ENCODE measurements around the gene FAM53C. TPM values are rescaled to one million over a fixed set of nuclear protein-coding genes. Genes with fewer than 3 reads are reported as not detected.

The FAM53C gene
- total and polyA plus RNA-seq, 2 experiments from 2014 or later = 26.7 to 26.8 TPM

GRCh38 chr5:138360941-138361452 is 22.9 kb downstream of the FAM53C start:
- no peak overlapping the region for H3K9ac ChIP-seq
- peaks cover 100% of the 10 kb centered on the region for H3K79me2 ChIP-seq (ENCODE audit: insufficient read depth)
- H3K27me3 ChIP-seq (replicated peaks; ENCODE audit: insufficient read depth) = no peaks in the 10 kb centered on the region
- no peak for TF ChIP-seq EZH2 (IDR thresholded peaks at IDR 0.05; ENCODE audit: insufficient read depth, poor library complexity, severe bottlenecking)
- TF ChIP-seq EZH2phosphoT487 (IDR thresholded peaks at IDR 0.05; ENCODE audit: insufficient read depth, low read depth) = no peak
- no peak overlapping the region for H2AFZ ChIP-seq
- H3K9me3 ChIP-seq (ENCODE audit: low read depth) = no peaks in the 10 kb centered on the region
- H3K4me3 ChIP-seq = no peak overlapping the region
- H3K27ac ChIP-seq = no peak overlapping the region
- peaks cover 3% of the 10 kb centered on the region for H3F3A ChIP-seq (ENCODE audit: insufficient read depth)
- no peaks in the 10 kb centered on the region for H3K9me2 ChIP-seq (ENCODE audit: insufficient read depth)
- WGBS, 2 experiments (ENCODE audit: low coverage in 1 of 2, low lambda C conversion rate in 2 of 2, missing lambda C conversion rate in 2 of 2) = 100% methylated on average over 1 of the region's 1 CpG
- DNase-seq = no peak
- H3K36me3 ChIP-seq (ENCODE audit: low read depth) = no peaks in the 10 kb centered on the region
- H3K4me2 ChIP-seq (ENCODE audit: unreplicated experiment) = no peak overlapping the region
- 0 out of 2 replicates have a peak, but pooled peaks cover 3% of the 10 kb centered on the region for H4K20me1 ChIP-seq (ENCODE audit: insufficient read depth)
- H3K4me1 ChIP-seq (ENCODE audit: insufficient read depth) = 0 out of 2 replicates have a peak, but pooled peaks cover under 1% of the 10 kb centered on the region
- in situ Hi-C loops (cut with MboI) = no loop called here

GRCh38 chr5:138364576-138364975 is 26.5 kb downstream of the FAM53C start:
- Histone ChIP-seq H2AFZ (no peak overlapping the region), H3K79me2 (ENCODE audit: insufficient read depth) (peaks cover 100% of the 10 kb centered on the region), H3K4me2 (ENCODE audit: unreplicated experiment) (no peak overlapping the region), H3K36me3 (ENCODE audit: low read depth) (no peaks in the 10 kb centered on the region), H3K9ac (no peak overlapping the region), H3K4me1 (ENCODE audit: insufficient read depth) (peaks cover 1% of the 10 kb centered on the region; the same call in 1 of the 2 replicates), H3K27me3 (replicated peaks; ENCODE audit: insufficient read depth) (no peaks in the 10 kb centered on the region), H4K20me1 (ENCODE audit: insufficient read depth) (0 out of 2 replicates have a peak, but pooled peaks cover 3% of the 10 kb centered on the region), H3F3A (ENCODE audit: insufficient read depth) (no peaks in the 10 kb centered on the region), H3K27ac (no peak overlapping the region), H3K9me3 (ENCODE audit: low read depth) (no peaks in the 10 kb centered on the region), H3K4me3 (no peak overlapping the region), H3K9me2 (ENCODE audit: insufficient read depth) (no peaks in the 10 kb centered on the region)
- TF ChIP-seq EZH2 (IDR thresholded peaks at IDR 0.05; ENCODE audit: insufficient read depth, poor library complexity, severe bottlenecking) (no peak), EZH2phosphoT487 (IDR thresholded peaks at IDR 0.05; ENCODE audit: insufficient read depth, low read depth) (no peak)
- WGBS, 2 experiments (ENCODE audit: low coverage in 1 of 2, low lambda C conversion rate in 2 of 2, missing lambda C conversion rate in 2 of 2) = 98 to 100% methylated on average over 1 of the region's 1 CpG
- no peak for DNase-seq
- in situ Hi-C loops (cut with MboI) = no loop called here

GRCh38 chr5:138366632-138367382 is 28.7 kb downstream of the FAM53C start:
- no peak overlapping the region for H3K9ac ChIP-seq
- peaks cover 100% of the 10 kb centered on the region for H3K79me2 ChIP-seq (ENCODE audit: insufficient read depth)
- peaks cover 19% of the 10 kb centered on the region for H3K4me1 ChIP-seq (ENCODE audit: insufficient read depth)
- H3F3A ChIP-seq (ENCODE audit: insufficient read depth) = no peaks in the 10 kb centered on the region
- TF ChIP-seq EZH2 (IDR thresholded peaks at IDR 0.05; ENCODE audit: insufficient read depth, poor library complexity, severe bottlenecking) (no peak), EZH2phosphoT487 (IDR thresholded peaks at IDR 0.05; ENCODE audit: insufficient read depth, low read depth) (no peak)
- WGBS, 2 experiments (ENCODE audit: low coverage in 1 of 2, low lambda C conversion rate in 2 of 2, missing lambda C conversion rate in 2 of 2) = 45 to 50% methylated on average over 4 of the region's 4 CpGs
- no peak for DNase-seq
- no peaks in the 10 kb centered on the region for H3K27me3 ChIP-seq (replicated peaks; ENCODE audit: insufficient read depth)
- H3K36me3 ChIP-seq (ENCODE audit: low read depth) = no peaks in the 10 kb centered on the region
- H4K20me1 ChIP-seq (ENCODE audit: insufficient read depth) = 0 out of 2 replicates have a peak, but pooled peaks cover 5% of the 10 kb centered on the region
- in situ Hi-C loops (cut with MboI) = no loop called here
- H2AFZ ChIP-seq = no peak overlapping the region
- no peaks in the 10 kb centered on the region for H3K9me3 ChIP-seq (ENCODE audit: low read depth)
- no peaks in the 10 kb centered on the region for H3K9me2 ChIP-seq (ENCODE audit: insufficient read depth)
- no peak overlapping the region for H3K4me2 ChIP-seq (ENCODE audit: unreplicated experiment)
- H3K27ac ChIP-seq = no peak overlapping the region
- no peak overlapping the region for H3K4me3 ChIP-seq

- Histone ChIP-seq H3K4me1 (ENCODE audit: insufficient read depth) (peaks cover 19% of the 10 kb centered on the region), H3K4me2 (ENCODE audit: unreplicated experiment) (no peak overlapping the region), H3K4me3 (no peak overlapping the region), H3K9ac (no peak overlapping the region), H3K9me3 (ENCODE audit: low read depth) (no peaks in the 10 kb centered on the region), H2AFZ (no peak overlapping the region), H3K27me3 (replicated peaks; ENCODE audit: insufficient read depth) (no peaks in the 10 kb centered on the region), H3K9me2 (ENCODE audit: insufficient read depth) (no peaks in the 10 kb centered on the region), H4K20me1 (ENCODE audit: insufficient read depth) (0 out of 2 replicates have a peak, but pooled peaks cover 5% of the 10 kb centered on the region), H3K36me3 (ENCODE audit: low read depth) (no peaks in the 10 kb centered on the region), H3F3A (ENCODE audit: insufficient read depth) (no peaks in the 10 kb centered on the region), H3K79me2 (ENCODE audit: insufficient read depth) (peaks cover 94% of the 10 kb centered on the region), H3K27ac (no peak overlapping the region)
- DNase-seq = no peak
- in situ Hi-C loops (cut with MboI) = no loop called here
- 97% methylated on average over 5 of the region's 5 CpGs for WGBS, 2 experiments (ENCODE audit: low coverage in 1 of 2, low lambda C conversion rate in 2 of 2, missing lambda C conversion rate in 2 of 2)
- no peak for TF ChIP-seq EZH2phosphoT487 (IDR thresholded peaks at IDR 0.05; ENCODE audit: insufficient read depth, low read depth)
- TF ChIP-seq EZH2 (IDR thresholded peaks at IDR 0.05; ENCODE audit: insufficient read depth, poor library complexity, severe bottlenecking) = no peak
Observed at GRCh38 chr5:138369261-138369660, 31.2 kb downstream of the FAM53C start.

Data from GM23248 (cell line).